Inflammatory macrophage (primary cell): ENCODE measurements around the gene BICDL1.

Experiments
- DNase-seq, 2 donors: peaks; one replicate each; pipeline ENCODE4 v3.0.0-alpha.2; 2020 to 2022

BICDL1 gene

DNA sequence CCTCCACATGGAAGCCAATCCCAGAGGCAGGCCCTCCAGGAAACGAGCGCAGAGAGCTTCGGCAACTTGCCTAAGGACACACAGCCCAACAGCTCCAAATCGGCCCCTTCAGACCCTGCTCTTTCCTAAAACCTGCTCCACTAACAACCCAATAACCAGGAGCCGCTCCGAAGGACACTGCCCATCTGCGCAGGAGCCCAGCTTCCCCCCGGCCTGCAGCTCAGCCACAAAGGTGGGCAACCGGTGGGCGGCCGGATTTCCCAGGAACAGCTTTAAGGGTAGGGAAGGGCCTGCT lies 114.0 kb downstream of the BICDL1 start:
- no peak for DNase-seq

- DNase-seq, result no peak
Measured at GRCh38 chr12:120103371-120103770, 114.3 kb downstream of the BICDL1 start.

- no peak for DNase-seq
Measured at GRCh38 chr12:120106151-120106550, 117.1 kb downstream of the BICDL1 start.

DNA sequence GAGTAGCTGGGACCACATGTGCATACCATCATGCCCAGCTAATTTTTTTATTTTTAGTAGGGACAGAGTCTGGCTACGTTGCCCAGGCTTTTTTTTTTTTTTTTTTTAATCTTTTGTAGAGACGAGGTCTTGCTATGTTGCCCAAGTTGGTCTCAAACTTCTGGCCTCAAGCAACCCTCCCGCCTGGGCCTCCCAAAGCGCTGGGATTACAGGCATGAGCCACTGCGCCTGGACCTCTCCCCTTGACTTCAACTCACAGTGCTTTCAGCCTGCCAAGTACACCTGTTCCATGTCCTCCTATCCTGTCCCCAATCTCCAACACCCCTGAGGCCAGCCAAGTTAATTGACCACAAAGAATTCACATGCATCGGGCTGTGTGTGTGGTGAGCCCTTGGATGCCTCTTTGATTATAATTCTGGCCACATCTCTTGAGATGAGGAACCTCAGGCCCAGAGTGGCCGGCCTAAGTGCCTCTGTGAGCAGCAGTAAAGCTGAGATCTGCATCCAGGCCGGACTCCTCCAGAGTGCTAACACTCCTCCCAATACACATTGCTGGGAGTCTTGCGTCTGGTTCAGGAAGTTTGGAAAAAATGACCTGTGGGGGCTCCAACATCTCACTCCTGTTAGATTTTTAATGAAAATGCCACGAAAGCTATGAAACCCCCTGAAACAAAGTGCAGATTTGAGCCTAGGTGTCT lies 120.7 kb downstream of the BICDL1 start:
- DNase-seq, result no peak

- DNase-seq, result peak; percentile 93 to 96
Measured at GRCh38 chr12:120110550-120111501, 121.8 kb downstream of the BICDL1 start.

- peak in 1 of 2 donors; percentile 29 for DNase-seq
Measured at GRCh38 chr12:120115066-120115465, 126.0 kb downstream of the BICDL1 start.

- DNase-seq, result peak in 1 of 2 donors; percentile 49
Measured at GRCh38 chr12:120115692-120116440, 126.8 kb downstream of the BICDL1 start.

- DNase-seq, result no peak
Measured at GRCh38 chr12:120116441-120116791, 127.4 kb downstream of the BICDL1 start, which contains the start of gene RAB35. RAB35 (minus strand) TSS chr12:120116753; CDS start chr12:120116650, 103 bp downstream.

GRCh38 chr12:120116792-120117651 lies 128.0 kb downstream of the BICDL1 start:
- peak; percentile 94 to 96 for DNase-seq

GRCh38 chr12:120117961-120118320 lies 128.9 kb downstream of the BICDL1 start:
- no peak for DNase-seq

GRCh38 chr12:120118321-120119061 lies 129.5 kb downstream of the BICDL1 start:
- peak in 1 of 2 donors; percentile 35 for DNase-seq

GRCh38 chr12:120119271-120119973 lies 130.4 kb downstream of the BICDL1 start:
- DNase-seq, result peak; percentile 45 to 78

GRCh38 chr12:120121343-120121742 lies 132.3 kb downstream of the BICDL1 start:
- no peak for DNase-seq

- DNase-seq, result no peak
Measured at GRCh38 chr12:120121766-120122293, 132.8 kb downstream of the BICDL1 start.

- DNase-seq, result no peak
Measured at GRCh38 chr12:120125029-120125428, 136.0 kb downstream of the BICDL1 start.

GRCh38 chr12:120125792-120126634 lies 137.0 kb downstream of the BICDL1 start:
- peak in 1 of 2 donors; percentile 65 for DNase-seq

GRCh38 chr12:120126635-120127005 lies 137.6 kb downstream of the BICDL1 start:
- DNase-seq, result peak; percentile 94 to 95

DNA sequence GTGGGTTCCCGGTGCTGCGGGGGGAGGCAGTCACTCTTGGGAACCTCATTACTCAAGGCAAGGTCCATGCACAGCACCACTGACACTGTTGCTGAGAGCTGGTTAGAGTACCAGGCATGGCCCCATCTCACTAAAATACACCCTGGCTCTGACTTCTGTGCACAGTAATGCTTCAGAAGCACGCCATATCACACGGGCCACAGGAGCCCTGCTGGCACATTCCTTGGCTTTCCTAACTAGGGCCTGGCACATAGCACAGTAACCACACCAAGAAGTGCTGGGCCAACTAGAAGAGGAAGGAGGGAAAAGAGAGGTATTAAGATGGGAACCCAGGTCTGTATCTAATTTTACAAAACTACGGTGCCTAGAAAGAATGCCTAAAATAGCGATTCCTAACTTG lies 141.0 kb downstream of the BICDL1 start:
- DNase-seq, result no peak

DNA sequence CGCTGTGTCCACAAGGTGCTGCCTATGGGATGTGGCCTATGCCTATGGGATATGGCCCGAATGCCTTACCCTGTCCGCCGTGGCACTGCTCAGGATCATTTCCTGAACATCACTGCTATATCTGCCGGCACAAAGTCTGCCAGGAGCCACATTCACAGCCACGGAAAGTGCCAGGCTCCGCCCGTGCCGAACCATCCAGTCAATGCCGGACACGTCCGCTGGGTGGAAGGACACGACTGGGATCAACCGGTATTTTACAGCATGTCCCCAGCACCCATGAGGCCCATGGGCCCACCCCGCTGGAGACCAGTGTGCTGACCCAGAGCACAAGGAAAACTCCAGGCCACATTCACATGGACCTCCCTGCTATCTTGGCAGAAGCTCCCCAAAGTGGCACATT lies 142.1 kb downstream of the BICDL1 start:
- no peak for DNase-seq
